ENCODE results near the gene SOWAHA. TPM values are rescaled to one million over a fixed set of nuclear protein-coding genes. Genes with fewer than 3 reads are reported as not detected.
A peak's percentile ranks its signal among the peaks of the same experiment; 100 is the strongest.

SOWAHA gene
- polyA plus RNA-seq, 3 donors = not detected

GRCh38 chr5:132831095-132831860 is 18.2 kb downstream of the SOWAHA start:
- Mint-ChIP-seq H3K9me3 (peaks cover 0 to 16% (median 7%) of the 10 kb centered on the region in 7 donors), H3K27me3 (ENCODE audit: low read depth in 3 of 3) (peaks cover 48 to 64% (median 49%) of the 10 kb centered on the region in 3 donors), H3K4me3 (peak overlapping the region; percentile 88 to 91), H3K4me1 (peaks cover 30% of the 10 kb centered on the region), H3K36me3 (peaks cover 22 to 32% of the 10 kb centered on the region in 2 donors), H3K27ac (peak overlapping the region in 4 of 7 donors; percentile 33 to 86 (median 58))
- Histone ChIP-seq H3K27ac (ENCODE audit: low read depth in 1 of 2, low read length in 2 of 2) (peak overlapping the region in 1 of 2 donors; percentile 71), H3K9me3 (replicated peaks in 1 of 2; ENCODE audit: control insufficient read depth in 1 of 2, insufficient read depth in 1 of 2, low read length in 2 of 2) (peaks cover 0 to 7% of the 10 kb centered on the region in 2 donors), H3K9ac (ENCODE audit: insufficient read depth, low read length, poor library complexity, severe bottlenecking) (peak overlapping the region; percentile 82), H4K20me1 (ENCODE audit: insufficient read depth, low read length) (peaks cover 36% of the 10 kb centered on the region), H3K4me2 (replicated peaks; ENCODE audit: extremely low read depth, low read length, poor library complexity, severe bottlenecking) (peak overlapping the region; percentile 82), H3K79me2 (ENCODE audit: insufficient read depth, low read length) (peaks cover 11% of the 10 kb centered on the region), H3K36me3 (replicated peaks in 1 of 2; ENCODE audit: control insufficient read depth in 1 of 2, insufficient read depth in 2 of 2, low read length in 2 of 2) (peaks cover 0 to 19% of the 10 kb centered on the region in 2 donors), H2AFZ (ENCODE audit: insufficient read depth, low read depth, low read length, poor library complexity, severe bottlenecking) (peak overlapping the region; percentile 90), H3K27me3 (ENCODE audit: control insufficient read depth in 2 of 2, insufficient read depth in 2 of 2, low read length in 2 of 2) (peaks cover 19 to 46% of the 10 kb centered on the region in 2 donors), H3K4me1 (ENCODE audit: control insufficient read depth in 1 of 2, insufficient read depth in 2 of 2, low read length in 2 of 2) (peaks cover 18 to 33% of the 10 kb centered on the region in 2 donors), H3K4me3 (replicated peaks in 1 of 3; ENCODE audit: low read depth in 2 of 3, low read length in 3 of 3) (peak overlapping the region in 2 of 3 experiments; percentile 27 to 76)
- WGBS (ENCODE audit: insufficient coverage) = 99% methylated on average over 9 of the region's 15 CpGs
- DNase-seq = no peak
- intact Hi-C loops (cut with micrococcal nuclease) = loop anchor here (2.0 to 5.0 kb wide), 2 partner anchors 50 to 51 kb away; no protein-coding TSS in a partner anchor
- no peak for TF ChIP-seq CTCF (IDR thresholded peaks at IDR 0.05)

- peaks cover 0 to 8% of the 10 kb centered on the region in 2 donors for H3K36me3 ChIP-seq (replicated peaks in 1 of 2; ENCODE audit: control insufficient read depth in 1 of 2, insufficient read depth in 2 of 2, low read length in 2 of 2)
- H3K27ac Mint-ChIP-seq = no peak overlapping the region
These were observed 19.5 kb downstream of the SOWAHA start for GRCh38 chr5:132832612-132833011.

More at GRCh38 chr5:132832612-132833011, 19.5 kb downstream of the SOWAHA start:
- Histone ChIP-seq H3K27ac (ENCODE audit: low read depth in 1 of 2, low read length in 2 of 2) (no peak overlapping the region), H3K4me2 (replicated peaks; ENCODE audit: extremely low read depth, low read length, poor library complexity, severe bottlenecking) (no peak overlapping the region), H3K4me1 (ENCODE audit: control insufficient read depth in 1 of 2, insufficient read depth in 2 of 2, low read length in 2 of 2) (peaks cover 32 to 45% of the 10 kb centered on the region in 2 donors), H3K9ac (ENCODE audit: insufficient read depth, low read length, poor library complexity, severe bottlenecking) (no peak overlapping the region), H3K27me3 (ENCODE audit: control insufficient read depth in 2 of 2, insufficient read depth in 2 of 2, low read length in 2 of 2) (peaks cover 12 to 33% of the 10 kb centered on the region in 2 donors), H4K20me1 (ENCODE audit: insufficient read depth, low read length) (peaks cover 23% of the 10 kb centered on the region), H2AFZ (ENCODE audit: insufficient read depth, low read depth, low read length, poor library complexity, severe bottlenecking) (no peak overlapping the region), H3K9me3 (replicated peaks in 1 of 2; ENCODE audit: control insufficient read depth in 1 of 2, insufficient read depth in 1 of 2, low read length in 2 of 2) (no peaks in the 10 kb centered on the region), H3K79me2 (ENCODE audit: insufficient read depth, low read length) (peaks cover 11% of the 10 kb centered on the region), H3K4me3 (replicated peaks in 1 of 3; ENCODE audit: low read depth in 2 of 3, low read length in 3 of 3) (no peak overlapping the region)
- 98% methylated on average over 5 of the region's 5 CpGs for WGBS (ENCODE audit: insufficient coverage)
- intact Hi-C loops (cut with micrococcal nuclease) = loop anchor here in 1 of 2 donors (5.0 kb wide), 1 partner anchor 50 kb away; no protein-coding TSS in a partner anchor
- Mint-ChIP-seq H3K4me1 (peaks cover 36% of the 10 kb centered on the region), H3K4me3 (no peak overlapping the region), H3K27me3 (ENCODE audit: low read depth in 3 of 3) (peaks cover 35 to 51% (median 36%) of the 10 kb centered on the region in 3 donors), H3K9me3 (peaks cover 0 to 7% (median 2%) of the 10 kb centered on the region in 7 donors), H3K36me3 (peaks cover 12 to 19% of the 10 kb centered on the region in 2 donors)
- DNase-seq = no peak
- TF ChIP-seq CTCF (IDR thresholded peaks at IDR 0.05) = no peak

Measured in CD14-positive monocyte (primary cell).